IMR-90 (cell line): Measurements from ENCODE around the gene B3GAT1. TPM values are rescaled to one million over a fixed set of nuclear protein-coding genes. Genes with fewer than 3 reads are reported as not detected.
"Not testable (repeated sequence)": the region's sequence is repeated elsewhere in the genome, so short reads cannot be mapped to it uniquely, and the experiment has no call there.

Source experiments
- ATAC-seq: fragments of 200-7000 bp; cut with Tn5 transposase; 2 replicates; pipeline ENCODE4 v1.9.1; 2020; ENCODE audit warnings: low read depth, mild to moderate bottlenecking, moderate library complexity
- BruUV-seq: library from RNA; stranded (reverse); fragments of 400-500 nt; replicated peaks from 2 replicates; lab custom pipeline; 2021; lab: Mats Ljungman, UMichigan
- CTCF ChIA-PET: fragments of 300-600 bp; formaldehyde crosslinking; extraction: SDS; loops from one replicate; lab custom pipeline; 2021; ENCODE audit warnings: antibody characterized with exemption; lab: Yijun Ruan, JAX
- POLR2A ChIA-PET: fragments of 300-600 bp; sonication (Branson Sonifier 250); formaldehyde crosslinking; loops from one replicate; lab custom pipeline; 2022; ENCODE audit warnings: antibody characterized with exemption; ENCODE audit not compliant: unreplicated experiment; lab: Charles Lee
- DNase-seq: peaks from one replicate; pipeline ENCODE4 v3.0.0; 2013
- H2AFZ ChIP-seq: replicated peaks from 2 replicates; pipeline ENCODE3; 2013; ENCODE audit warnings: low read length, mild to moderate bottlenecking; ENCODE audit not compliant: poor library complexity
- H2AK5ac ChIP-seq: 2 replicates; pipeline ENCODE4 v1.6.1; 2013; ENCODE audit warnings: low read depth, low read length, inconsistent platforms
- H2AK9ac ChIP-seq: replicated peaks from 2 replicates; pipeline ENCODE3; 2013; ENCODE audit warnings: mild to moderate bottlenecking, low read depth, low read length, moderate library complexity; ENCODE audit not compliant: poor library complexity
- H2BK120ac ChIP-seq: 2 replicates; pipeline ENCODE4 v1.6.1; 2013; ENCODE audit warnings: low read depth, low read length, inconsistent platforms
- H2BK15ac ChIP-seq: 3 replicates; pipeline ENCODE4 v1.6.1; 2013; ENCODE audit warnings: low read depth, low read length, inconsistent platforms
- H2BK20ac ChIP-seq: 2 replicates; pipeline ENCODE4 v1.6.1; 2013; ENCODE audit warnings: low read depth, mild to moderate bottlenecking, inconsistent platforms, low read length, moderate library complexity
- H2BK5ac ChIP-seq: 2 replicates; pipeline ENCODE4 v1.6.1; 2013; ENCODE audit warnings: mild to moderate bottlenecking, low read depth, low read length, inconsistent platforms; ENCODE audit not compliant: poor library complexity, severe bottlenecking
- H3K14ac ChIP-seq: replicated peaks from 2 replicates; pipeline ENCODE4 v1.6.1; 2013; ENCODE audit warnings: low read depth, low read length, inconsistent platforms
- H3K18ac ChIP-seq: 2 replicates; pipeline ENCODE4 v1.6.1; 2013; ENCODE audit warnings: low read depth, low read length, control low read depth
- H3K23ac ChIP-seq: 2 replicates; pipeline ENCODE4 v1.6.1; 2013; ENCODE audit warnings: low read depth, low read length, inconsistent platforms
- H3K27ac ChIP-seq: 2 replicates; pipeline ENCODE4 v1.5.1; 2013; ENCODE audit warnings: mild to moderate bottlenecking, control low read depth, low read length; ENCODE audit not compliant: insufficient read depth
- H3K27me3 ChIP-seq: 2 replicates; pipeline ENCODE4 v1.6.1; 2013; ENCODE audit warnings: low read length; ENCODE audit not compliant: control insufficient read depth, insufficient read depth
- H3K36me3 ChIP-seq: 2 replicates; pipeline ENCODE4 v1.6.1; 2013; ENCODE audit warnings: low read length, mixed read lengths; ENCODE audit not compliant: control insufficient read depth, insufficient read depth
- H3K4ac ChIP-seq: 2 replicates; pipeline ENCODE4 v1.6.1; 2013; ENCODE audit warnings: low read depth, low read length, inconsistent platforms
- H3K4me1 ChIP-seq: 2 replicates; pipeline ENCODE4 v1.6.1; 2013; ENCODE audit warnings: low read length, mixed read lengths; ENCODE audit not compliant: control insufficient read depth, insufficient read depth
- H3K4me2 ChIP-seq: 2 replicates; pipeline ENCODE4 v1.6.1; 2013; ENCODE audit warnings: low read depth, mild to moderate bottlenecking, control low read depth, low read length, moderate library complexity
- H3K4me3 ChIP-seq: 2 replicates; pipeline ENCODE4 v1.5.1; 2013; ENCODE audit warnings: low read depth, mild to moderate bottlenecking, control low read depth, low read length, moderate library complexity; ENCODE audit not compliant: insufficient read depth
- H3K56ac ChIP-seq: 2 replicates; pipeline ENCODE4 v1.6.1; 2013; ENCODE audit warnings: low read length, inconsistent platforms; ENCODE audit not compliant: insufficient read depth; ENCODE audit errors: extremely low read depth
- H3K79me1 ChIP-seq, 2 experiments: 2 replicates each; pipeline ENCODE4 v1.6.1; 2013; ENCODE audit warnings: low read length in 2 of 2, inconsistent platforms in 1 of 2, low read depth in 1 of 2
- H3K9ac ChIP-seq: 2 replicates; pipeline ENCODE4 v1.6.1; 2013; ENCODE audit warnings: low read depth, low read length, control low read depth
- H3K9me1 ChIP-seq: 2 replicates; pipeline ENCODE4 v1.6.1; 2013; ENCODE audit warnings: low read length, inconsistent platforms; ENCODE audit not compliant: insufficient read depth
- H3K9me3 ChIP-seq: 2 replicates; pipeline ENCODE4 v1.6.1; 2013; ENCODE audit warnings: low read length; ENCODE audit not compliant: control insufficient read depth, insufficient read depth
- H4K20me1 ChIP-seq: 2 replicates; pipeline ENCODE4 v1.6.1; 2013; ENCODE audit warnings: low read length, inconsistent platforms; ENCODE audit not compliant: insufficient read depth
- H4K5ac ChIP-seq: 2 replicates; pipeline ENCODE4 v1.6.1; 2013; ENCODE audit warnings: mild to moderate bottlenecking, low read depth, low read length, control low read depth
- H4K8ac ChIP-seq, 2 experiments: 2 replicates each; pipeline ENCODE4 v1.6.1; 2013; ENCODE audit warnings: low read depth in 2 of 2, low read length in 2 of 2, control low read depth in 1 of 2, inconsistent platforms in 1 of 2
- H4K91ac ChIP-seq: 2 replicates; pipeline ENCODE4 v1.6.1; 2013; ENCODE audit warnings: low read depth, low read length, inconsistent platforms; ENCODE audit not compliant: insufficient read depth
- WGBS, 2 experiments: methylation state at CpG; one replicate each; pipeline versions ENCODE4 v1.1.5 to v1.1.7; 2013; ENCODE audit warnings: missing lambda C conversion rate in 2 of 2; ENCODE audit not compliant: insufficient read length in 1 of 2; ENCODE audit errors: extremely low coverage in 2 of 2; 5-methylcytosine and 5-hydroxymethylcytosine counted together
- dilution Hi-C: fragments of 300-500 bp; cut with HindIII; formaldehyde crosslinking; loops from one replicate; pipeline ENCODE4 v1.14.3; 2018; ENCODE audit warnings: low sequenced_read_pairs; ENCODE audit not compliant: unreplicated experiment
- in situ Hi-C: fragments of 300-500 bp; cut with MboI; formaldehyde crosslinking; loops from 3 replicates; pipeline ENCODE4 v1.14.3; 2019; ENCODE audit warnings: low sequenced_read_pairs, inconsistent platforms, mixed read lengths
- intact Hi-C: fragments of 100-400 bp; cut with micrococcal nuclease; formaldehyde crosslinking; loops from 2 replicates; pipeline ENCODE4 v1.10.0; 2022
- polyA plus RNA-seq, 3 experiments: library from polyadenylated mRNA; depleted of rRNA; stranded (reverse); fragments of >200 nt; gene quantifications; 2 replicates each; pipeline ENCODE4 v1.2.3, GENCODE V29; 2012; ENCODE audit warnings: low replicate concordance in 1 of 3
- total RNA-seq: library from RNA; depleted of rRNA; stranded (reverse); fragments of >200 nt; gene quantifications from 2 replicates; pipeline ENCODE4 v1.2.3, GENCODE V29; 2012

B3GAT1 gene
- total and polyA plus RNA-seq, 2 of the 4 experiments (the other 2 are of a cell fraction): not detected

DNA sequence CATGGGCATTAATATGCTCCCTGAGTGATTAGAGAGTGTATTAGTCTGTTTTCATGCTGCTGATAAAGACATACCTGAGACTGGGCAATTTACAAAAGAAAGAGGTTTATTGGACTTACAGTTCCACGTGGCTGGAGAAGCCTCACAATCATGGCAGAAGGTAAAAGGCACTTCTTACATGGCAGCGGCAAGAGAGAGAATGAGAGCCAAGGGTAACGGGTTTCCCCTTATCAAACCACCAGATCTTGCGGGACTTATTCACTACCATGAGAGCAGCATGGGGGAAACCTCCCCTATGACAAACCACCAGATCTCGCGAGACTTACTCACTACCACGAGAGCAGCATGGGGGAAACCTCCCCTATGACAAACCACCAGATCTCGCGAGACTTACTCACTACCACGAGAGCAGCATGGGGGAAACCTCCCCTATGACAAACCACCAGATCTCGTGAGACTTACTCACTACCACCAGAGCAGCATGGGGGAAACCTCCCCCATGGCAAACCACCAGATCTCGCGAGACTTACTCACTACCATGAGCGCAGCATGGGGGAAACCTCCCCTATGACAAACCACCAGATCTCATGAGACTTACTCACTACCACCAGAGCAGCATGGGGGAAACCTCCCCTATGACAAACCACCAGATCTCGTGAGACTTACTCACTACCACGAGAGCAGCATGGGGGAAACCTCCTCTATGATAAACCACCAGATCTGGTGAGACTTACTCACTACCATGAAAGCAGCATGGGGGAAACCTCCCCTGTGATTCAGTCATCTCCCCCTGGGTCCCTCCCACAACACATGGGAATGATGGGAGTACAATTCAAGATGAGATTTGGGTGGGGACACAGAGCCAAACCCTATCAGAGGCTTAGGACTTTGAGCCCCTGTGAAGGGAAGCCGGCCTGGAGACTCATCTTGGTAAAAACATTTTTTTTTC lies 32.4 kb upstream of the B3GAT1 start:
- H2BK5ac ChIP-seq, H3K79me1 ChIP-seq, H4K8ac ChIP-seq, H2AK5ac ChIP-seq, H2BK20ac ChIP-seq, H2AK9ac ChIP-seq, H3K4ac ChIP-seq, H3K56ac ChIP-seq, ATAC-seq, BruUV-seq, dilution Hi-C loops, H2BK120ac ChIP-seq, intact Hi-C loops, in situ Hi-C loops, H3K27ac ChIP-seq, H2BK15ac ChIP-seq, DNase-seq, H4K91ac ChIP-seq, H3K9me1 ChIP-seq, H3K4me2 ChIP-seq, H3K4me1 ChIP-seq, H3K27me3 ChIP-seq, POLR2A ChIA-PET, H3K18ac ChIP-seq, H3K9ac ChIP-seq, H2AFZ ChIP-seq, H4K20me1 ChIP-seq, H3K36me3 ChIP-seq, H3K4me3 ChIP-seq, H4K5ac ChIP-seq, H3K14ac ChIP-seq, H3K23ac ChIP-seq, CTCF ChIA-PET: not testable (repeated sequence)
- H3K9me3 ChIP-seq: peaks cover 42% of the 10 kb centered on the region
- 60% methylated on average over 2 of the region's 17 CpGs; no CpG with 5 or more reads in 1 of the 2 experiments for WGBS, 2 experiments
